GM12875 (cell line): ENCODE data around the gene KLHL18.
A peak's percentile ranks its signal among the peaks of the same experiment; 100 is the strongest.
"Not testable (repeated sequence)": the region's sequence is repeated elsewhere in the genome, so short reads cannot be mapped to it uniquely, and the experiment has no call there.

Experiments used
- H3K4me3 ChIP-seq: one replicate; pipeline ENCODE4 v1.5.1; 2011; ENCODE audit warnings: low read depth, low read length, control low read depth
- CTCF ChIP-seq: IDR thresholded peaks from 2 replicates; pipeline ENCODE4 v1.5.1; 2011; ENCODE audit warnings: low read depth, mild to moderate bottlenecking, control low read depth, inconsistent platforms, low read length, moderate library complexity, borderline replicate concordance; ENCODE audit not compliant: insufficient read depth

Gene KLHL18

GRCh38 chr3:47365213-47366153 is 82.7 kb downstream of the KLHL18 start:
- H3K4me3 ChIP-seq: no peak overlapping the region

GRCh38 chr3:47366833-47367232 is 84.1 kb downstream of the KLHL18 start:
- TF ChIP-seq CTCF: no peak

More at GRCh38 chr3:47365213-47366153, 82.7 kb downstream of the KLHL18 start:
- no peak for TF ChIP-seq CTCF

GRCh38 chr3:47367631-47368030 is 84.9 kb downstream of the KLHL18 start:
- H3K4me3 ChIP-seq: no peak overlapping the region
- TF ChIP-seq CTCF: no peak

More at GRCh38 chr3:47366833-47367232, 84.1 kb downstream of the KLHL18 start:
- no peak overlapping the region for H3K4me3 ChIP-seq

GRCh38 chr3:47370020-47370419 is 87.3 kb downstream of the KLHL18 start:
- not testable (repeated sequence) for H3K4me3 ChIP-seq

- peak; percentile 48; the same call in 1 of the 2 replicates for TF ChIP-seq CTCF
- H3K4me3 ChIP-seq: no peak overlapping the region
Measured at GRCh38 chr3:47370887-47371697, 88.3 kb downstream of the KLHL18 start.

- TF ChIP-seq CTCF: no peak
- H3K4me3 ChIP-seq: no peak overlapping the region
Measured at GRCh38 chr3:47374587-47374986, 91.8 kb downstream of the KLHL18 start.

- no peak overlapping the region for H3K4me3 ChIP-seq
- TF ChIP-seq CTCF: no peak
Measured at GRCh38 chr3:47376393-47376792, 93.6 kb downstream of the KLHL18 start.
